Measurements from ENCODE around the gene SHQ1.
"Not testable (repeated sequence)": the region's sequence is repeated elsewhere in the genome, so short reads cannot be mapped to it uniquely, and the experiment has no call there.

GRCh38 chr3:72732666-72733345 lies 115.4 kb downstream of the SHQ1 start:
- TF ChIP-seq POLR2A (IDR thresholded peaks at IDR 0.05; ENCODE audit: low read length); GATA1 (IDR thresholded peaks at IDR 0.05; ENCODE audit: low read depth, low read length): not testable (repeated sequence)

Data from erythroblast (primary cell).